GM21786 (cell line): ENCODE data around the gene OR1Q1.
"Not testable (repeated sequence)": the region's sequence is repeated elsewhere in the genome, so short reads cannot be mapped to it uniquely, and the experiment has no call there.

Experiments used
- ATAC-seq: cut with Tn5 transposase; IDR thresholded peaks from one replicate; pipeline ENCODE4 v1.9.1; 2021; ENCODE audit not compliant: unreplicated experiment

Gene OR1Q1

GRCh38 chr9:122614362-122614761 is at the start of gene OR1Q1:
Gene OR1Q1, plus strand, starts transcription at chr9:122614738. Its CDS starts 0 bp downstream, at chr9:122614738.
- no peak for ATAC-seq

DNA sequence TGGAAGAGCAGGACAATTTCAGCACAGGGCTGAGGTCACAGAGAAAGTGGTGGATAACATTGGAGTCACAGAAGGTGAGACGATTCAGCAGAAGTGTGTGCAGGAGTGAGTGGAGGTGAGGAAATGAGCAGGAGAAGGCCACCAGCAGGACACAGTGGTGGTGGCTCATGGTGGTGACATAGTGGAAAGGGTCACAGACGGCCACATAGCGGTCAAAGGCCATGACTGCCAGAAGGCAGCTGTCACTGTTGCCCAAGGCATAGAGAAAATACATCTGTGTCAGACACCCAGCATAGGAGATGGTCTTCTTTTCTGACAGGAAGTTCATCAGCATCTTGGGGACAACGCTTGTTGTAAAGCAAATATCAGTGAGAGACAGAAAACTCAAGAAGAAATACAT is 46.6 kb upstream of the OR1Q1 start:
- no peak for ATAC-seq

GRCh38 chr9:122572456-122572855 is 42.1 kb upstream of the OR1Q1 start:
- no peak for ATAC-seq

DNA sequence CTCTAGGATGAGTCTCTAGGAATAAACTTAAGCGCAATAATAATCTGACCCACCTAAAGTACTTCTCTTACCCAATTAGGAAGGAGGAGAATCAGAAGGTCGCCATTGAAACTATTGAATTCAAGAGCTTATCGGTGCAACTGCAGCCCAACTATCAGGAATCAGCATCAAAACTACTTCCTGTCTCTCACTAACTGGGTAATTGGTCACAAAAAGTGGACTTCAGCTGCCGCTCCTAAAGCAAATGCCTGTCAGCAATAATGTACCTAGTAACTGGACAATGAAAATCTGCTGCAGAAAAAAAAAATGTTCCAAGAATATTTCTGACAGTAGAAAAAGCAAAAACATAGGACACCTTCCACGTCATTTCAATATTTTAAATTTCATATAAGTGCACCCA is 34.7 kb upstream of the OR1Q1 start:
- ATAC-seq: no peak

DNA sequence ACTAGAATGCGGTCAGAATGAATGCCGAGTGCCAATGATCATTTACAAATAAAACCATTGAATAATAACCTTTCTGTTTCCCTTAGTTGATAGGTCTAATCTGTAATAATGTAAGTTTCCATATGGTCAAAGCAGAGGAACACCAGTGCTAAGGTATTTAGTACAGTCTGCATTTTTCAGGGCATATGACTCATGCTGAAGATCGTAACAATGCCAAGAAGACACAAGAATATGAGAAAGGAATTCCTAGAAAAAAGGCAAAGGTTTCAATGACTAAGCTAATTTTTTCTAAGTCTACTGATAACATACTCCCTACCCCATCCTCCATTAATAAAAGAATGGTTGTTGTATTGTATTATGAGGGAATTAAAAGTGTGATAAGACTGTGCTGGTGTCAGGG is 34.2 kb upstream of the OR1Q1 start:
- no peak for ATAC-seq

- ATAC-seq: not testable (repeated sequence)
Observed at GRCh38 chr9:122583284-122583683, 31.3 kb upstream of the OR1Q1 start, which contains the start of gene OR1L8. Gene OR1L8, minus strand, starts transcription at chr9:122583384. Its CDS starts 14,907 bp downstream, at chr9:122568477.

- no peak for ATAC-seq
Observed at GRCh38 chr9:122605691-122606090, 8.8 kb upstream of the OR1Q1 start.

GRCh38 chr9:122606587-122606986 is 8.0 kb upstream of the OR1Q1 start:
- no peak for ATAC-seq

DNA sequence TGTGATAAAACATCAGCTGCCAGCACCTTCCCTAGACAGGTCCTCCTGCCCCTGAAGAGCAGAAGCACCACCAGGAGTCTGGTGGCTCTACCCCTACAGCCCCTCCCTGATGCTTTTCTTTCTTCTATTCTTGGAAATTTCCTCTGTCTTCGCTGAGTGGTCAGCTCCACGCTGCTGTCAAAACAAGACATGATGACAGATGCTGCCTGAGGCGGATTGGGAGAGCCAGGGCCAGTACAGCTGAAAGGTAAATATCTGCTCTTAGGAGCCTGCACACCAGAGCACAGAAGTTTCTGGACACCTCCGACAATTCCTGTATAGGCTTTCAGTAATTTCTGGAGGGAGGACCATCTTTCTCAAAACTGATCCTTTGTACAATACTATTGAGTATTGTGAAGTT is 4.7 kb upstream of the OR1Q1 start:
- no peak for ATAC-seq

GRCh38 chr9:122619996-122620395 is 5.5 kb downstream of the OR1Q1 start:
- no peak for ATAC-seq

DNA sequence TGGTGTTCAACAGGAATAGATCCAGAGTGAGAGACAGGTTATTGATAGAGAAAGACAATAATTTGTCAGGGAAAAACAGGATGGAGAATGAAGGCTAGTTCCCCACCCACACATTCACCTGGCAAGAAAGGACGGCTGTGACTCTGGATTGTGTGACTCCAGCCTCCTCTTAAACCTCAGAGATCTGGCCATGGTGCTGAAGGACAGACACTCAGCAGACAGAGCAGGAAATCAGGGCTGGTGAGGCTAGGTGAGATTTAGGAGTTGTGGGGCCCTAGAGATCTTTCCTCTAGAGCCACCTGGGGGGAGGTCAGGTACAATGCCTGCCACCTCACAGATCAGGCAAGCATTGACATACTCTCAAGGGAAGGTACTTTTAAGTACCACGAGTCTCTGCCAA is 27.7 kb downstream of the OR1Q1 start:
- no peak for ATAC-seq

GRCh38 chr9:122656378-122656777 is 41.8 kb downstream of the OR1Q1 start:
- no peak for ATAC-seq

GRCh38 chr9:122657527-122657926 is 43.0 kb downstream of the OR1Q1 start, which contains the start of gene OR1B1:
Gene OR1B1, minus strand, starts transcription at chr9:122657627.
- no peak for ATAC-seq

DNA sequence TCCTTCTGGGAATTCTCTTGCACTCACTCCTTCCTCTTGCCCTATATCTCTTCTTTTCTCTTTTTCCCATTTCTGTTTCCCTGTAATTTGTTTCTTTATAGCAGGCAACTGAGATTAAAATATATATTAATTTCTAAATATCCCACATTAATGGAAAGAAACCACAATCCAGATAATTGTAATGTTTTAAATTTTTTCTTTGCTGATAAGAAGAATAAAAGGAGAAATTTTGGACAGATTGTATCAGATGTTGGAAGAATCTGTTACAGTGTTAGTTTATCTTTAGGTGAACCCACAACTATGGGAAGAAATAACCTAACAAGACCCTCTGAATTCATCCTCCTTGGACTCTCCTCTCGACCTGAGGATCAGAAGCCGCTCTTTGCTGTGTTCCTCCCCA is 46.9 kb downstream of the OR1Q1 start, which contains the start of gene OR1L1:
Gene OR1L1, plus strand, starts transcription at position 301 of the 400 bp plus-strand sequence. Its CDS starts 0 bp downstream, at position 301.
- no peak for ATAC-seq
